Activated B cell treated with CpG ODN at 0.5 μM for 24 hours (primary cell): Measurements from ENCODE around the gene DPP10. TPM values are rescaled to one million over a fixed set of nuclear protein-coding genes. Genes with fewer than 3 reads are reported as not detected.

Experiments
- ATAC-seq: fragments of 200-7000 bp; cut with Tn5 transposase; one replicate; pipeline ENCODE4 v1.10.0; 2021; ENCODE audit warnings: low read depth, mild to moderate bottlenecking, moderate library complexity
- CTCF ChIA-PET: fragments of 350-600 bp; sonication (Branson Sonifier 250); formaldehyde crosslinking; loops from one replicate; lab custom pipeline; 2021; ENCODE audit warnings: antibody characterized with exemption; lab: Charles Lee
- POLR2A ChIA-PET: fragments of 350-600 bp; sonication (Branson Sonifier 250); formaldehyde crosslinking; loops from one replicate; lab custom pipeline; 2021; ENCODE audit warnings: antibody characterized with exemption; lab: Charles Lee
- DNase-seq: peaks from one replicate; pipeline ENCODE4 v3.0.0; 2022
- H3K27ac Mint-ChIP-seq: one replicate; pipeline ENCODE4 v1.8.0; 2020; ENCODE audit warnings: mixed read lengths
- H3K27me3 Mint-ChIP-seq: one replicate; pipeline ENCODE4 v1.8.0; 2021; ENCODE audit warnings: mixed read lengths
- H3K36me3 Mint-ChIP-seq: one replicate; pipeline ENCODE4 v1.8.0; 2021; ENCODE audit warnings: low read depth, mixed read lengths
- H3K4me1 Mint-ChIP-seq: one replicate; pipeline ENCODE4 v1.8.0; 2021; ENCODE audit warnings: mixed read lengths
- H3K4me3 Mint-ChIP-seq: one replicate; pipeline ENCODE4 v1.8.0; 2020; ENCODE audit warnings: mild to moderate bottlenecking, mixed read lengths
- H3K9me3 Mint-ChIP-seq: one replicate; pipeline ENCODE4 v1.8.0; 2020; ENCODE audit warnings: mixed read lengths
- intact Hi-C: fragments of 100-400 bp; cut with micrococcal nuclease; formaldehyde crosslinking; loops from one replicate; pipeline ENCODE4 v1.15.1; 2024
- total RNA-seq: library from RNA; stranded (reverse); gene quantifications from 2 replicates; pipeline ENCODE4 v1.2.3, GENCODE V29; 2022
- TF ChIP-seq, protein P1 (sequence below): fragments of 200-600 bp; IDR thresholded peaks from one replicate; pipeline ENCODE4 v1.8.0; 2022; ENCODE audit warnings: antibody characterized with exemption, mild to moderate bottlenecking

Gene DPP10
- total RNA-seq, 1 donor from 2014 or later: not detected

DNA sequence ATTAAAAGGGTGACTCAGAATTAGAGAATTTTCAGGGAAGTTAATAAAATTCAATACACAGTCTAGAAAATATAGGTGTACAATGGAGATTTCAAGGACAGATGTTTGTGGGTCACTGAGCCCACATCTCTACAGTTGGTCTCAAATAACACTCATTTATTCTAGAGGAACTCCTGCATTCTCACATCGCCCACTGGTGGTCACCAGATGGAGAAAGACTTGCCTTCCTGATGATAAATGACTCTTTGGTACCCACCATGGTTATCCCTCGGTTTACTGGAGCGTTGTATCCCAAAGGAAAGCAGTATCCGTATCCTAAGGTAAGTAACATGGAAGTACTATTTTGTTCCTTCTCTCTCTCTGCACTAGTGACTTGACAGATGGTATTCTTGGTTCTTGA is 1297.1 kb downstream of the DPP10 start:
- intact Hi-C loops: no loop called here
- ATAC-seq: no peak
- CTCF ChIA-PET: no interaction called here

DNA sequence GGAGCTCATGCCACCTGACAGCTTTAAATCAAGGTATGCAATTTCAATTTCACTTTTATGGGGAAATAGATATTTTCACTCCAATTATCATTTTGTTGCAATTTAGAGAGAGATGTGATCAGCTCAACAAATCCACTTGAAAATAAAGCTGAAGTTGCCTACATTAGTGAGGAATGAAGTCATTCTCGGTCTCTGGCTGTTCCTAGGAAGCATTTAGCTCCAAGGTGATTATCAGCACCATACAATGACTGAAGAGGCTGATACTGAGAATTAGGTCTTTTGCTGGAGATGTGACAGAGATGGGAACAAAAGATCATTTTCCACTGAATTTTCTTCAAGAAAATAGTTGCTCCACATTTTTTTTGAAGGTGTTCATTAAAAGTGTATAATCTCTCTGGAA is 1303.7 kb downstream of the DPP10 start:
- TF ChIP-seq, protein P1, sequence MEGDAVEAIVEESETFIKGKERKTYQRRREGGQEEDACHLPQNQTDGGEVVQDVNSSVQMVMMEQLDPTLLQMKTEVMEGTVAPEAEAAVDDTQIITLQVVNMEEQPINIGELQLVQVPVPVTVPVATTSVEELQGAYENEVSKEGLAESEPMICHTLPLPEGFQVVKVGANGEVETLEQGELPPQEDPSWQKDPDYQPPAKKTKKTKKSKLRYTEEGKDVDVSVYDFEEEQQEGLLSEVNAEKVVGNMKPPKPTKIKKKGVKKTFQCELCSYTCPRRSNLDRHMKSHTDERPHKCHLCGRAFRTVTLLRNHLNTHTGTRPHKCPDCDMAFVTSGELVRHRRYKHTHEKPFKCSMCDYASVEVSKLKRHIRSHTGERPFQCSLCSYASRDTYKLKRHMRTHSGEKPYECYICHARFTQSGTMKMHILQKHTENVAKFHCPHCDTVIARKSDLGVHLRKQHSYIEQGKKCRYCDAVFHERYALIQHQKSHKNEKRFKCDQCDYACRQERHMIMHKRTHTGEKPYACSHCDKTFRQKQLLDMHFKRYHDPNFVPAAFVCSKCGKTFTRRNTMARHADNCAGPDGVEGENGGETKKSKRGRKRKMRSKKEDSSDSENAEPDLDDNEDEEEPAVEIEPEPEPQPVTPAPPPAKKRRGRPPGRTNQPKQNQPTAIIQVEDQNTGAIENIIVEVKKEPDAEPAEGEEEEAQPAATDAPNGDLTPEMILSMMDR: no peak
- ChIA-PET POLR2A (no interaction called here), CTCF (no interaction called here)
- H3K9me3 Mint-ChIP-seq: peaks cover 2% of the 10 kb centered on the region
- no peaks in the 10 kb centered on the region for H3K27me3 Mint-ChIP-seq
- H3K4me1 Mint-ChIP-seq: no peaks in the 10 kb centered on the region
- no peak overlapping the region for H3K4me3 Mint-ChIP-seq
- DNase-seq (no peak), ATAC-seq (no peak)
- intact Hi-C loops: no loop called here
- H3K27ac Mint-ChIP-seq: no peak overlapping the region
- H3K36me3 Mint-ChIP-seq: no peaks in the 10 kb centered on the region

More for the DNA sequence above, 1297.1 kb downstream of the DPP10 start:
- POLR2A ChIA-PET: no interaction called here
- DNase-seq: no peak
- Mint-ChIP-seq H3K27me3 (no peaks in the 10 kb centered on the region), H3K9me3 (peaks cover 10% of the 10 kb centered on the region), H3K4me3 (no peak overlapping the region), H3K4me1 (no peaks in the 10 kb centered on the region), H3K27ac (no peak overlapping the region), H3K36me3 (no peaks in the 10 kb centered on the region)
- TF ChIP-seq, protein P1: no peak

DNA sequence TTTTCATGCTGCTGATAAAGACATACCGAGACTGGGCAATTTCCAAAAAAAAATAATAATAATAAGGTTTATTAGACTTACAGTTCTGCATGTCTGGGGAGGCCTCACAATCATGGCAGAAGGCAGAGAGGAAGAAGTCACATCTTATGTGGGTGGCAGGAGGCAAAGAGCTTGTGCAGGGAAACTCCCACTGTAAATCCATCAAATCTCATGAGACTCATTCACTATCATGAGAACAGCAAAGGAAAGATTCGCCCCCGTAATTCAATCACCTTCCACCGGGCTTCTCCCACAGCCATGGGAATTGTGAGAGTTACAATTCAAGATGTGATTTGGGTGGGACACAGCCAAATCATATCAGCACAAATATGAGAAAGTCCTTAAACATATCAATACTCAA is 1314.8 kb downstream of the DPP10 start:
- ATAC-seq (no peak), DNase-seq (no peak)
- Mint-ChIP-seq H3K4me1 (no peaks in the 10 kb centered on the region), H3K27me3 (no peaks in the 10 kb centered on the region), H3K4me3 (no peak overlapping the region), H3K9me3 (peaks cover 2% of the 10 kb centered on the region), H3K27ac (no peak overlapping the region), H3K36me3 (no peaks in the 10 kb centered on the region)
- CTCF ChIA-PET: no interaction called here
- POLR2A ChIA-PET: no interaction called here
- intact Hi-C loops: no loop called here
- TF ChIP-seq, protein P1: no peak

DNA sequence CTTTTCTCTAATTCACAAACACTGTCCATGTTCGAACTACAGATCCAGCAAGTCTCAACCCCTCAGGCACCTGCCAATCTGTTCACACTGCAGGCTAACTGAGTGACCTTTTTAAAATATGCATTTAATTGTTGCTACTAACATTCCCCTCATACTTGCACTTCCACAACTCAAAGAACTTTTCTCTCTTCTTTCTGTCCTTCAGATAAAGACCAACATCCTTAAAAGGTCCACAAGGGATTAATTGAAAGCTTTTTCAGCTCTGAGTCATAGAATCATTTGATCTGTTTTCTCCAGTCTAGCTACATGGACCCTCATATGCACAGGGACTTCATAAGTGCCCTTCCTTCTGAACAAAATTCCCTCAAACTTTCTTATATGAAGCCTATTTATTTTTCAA is 1321.2 kb downstream of the DPP10 start:
- TF ChIP-seq, protein P1: no peak
- ChIA-PET CTCF (no interaction called here), POLR2A (no interaction called here)
- no peak for DNase-seq
- no peak for ATAC-seq
- H3K27ac Mint-ChIP-seq: no peak overlapping the region
- H3K4me3 Mint-ChIP-seq: no peak overlapping the region
- H3K4me1 Mint-ChIP-seq: no peaks in the 10 kb centered on the region
- intact Hi-C loops: no loop called here
- no peaks in the 10 kb centered on the region for H3K27me3 Mint-ChIP-seq
- peaks cover 3% of the 10 kb centered on the region for H3K9me3 Mint-ChIP-seq
- no peaks in the 10 kb centered on the region for H3K36me3 Mint-ChIP-seq

DNA sequence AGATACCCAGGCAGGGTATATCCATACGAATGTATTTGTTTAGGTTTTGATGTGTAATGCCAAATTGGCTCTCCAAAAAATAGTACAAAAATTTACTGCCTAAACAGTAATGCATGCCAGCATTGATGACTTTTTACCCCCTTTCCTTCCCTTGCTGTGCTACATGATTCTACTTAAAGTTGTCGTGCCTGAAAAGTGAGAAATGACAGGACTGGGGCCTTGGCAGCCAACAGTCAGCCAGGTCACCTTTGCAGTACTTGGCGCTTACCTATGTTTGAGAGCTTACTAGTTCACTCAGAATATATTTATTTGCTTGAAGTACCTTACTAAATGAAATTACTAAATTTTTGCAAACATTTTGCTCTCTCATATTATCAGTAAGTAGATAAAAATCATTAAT is 1329.1 kb downstream of the DPP10 start:
- no peak overlapping the region for H3K27ac Mint-ChIP-seq
- CTCF ChIA-PET: no interaction called here
- no peak for ATAC-seq

More for the DNA sequence above, 1329.1 kb downstream of the DPP10 start:
- intact Hi-C loops: no loop called here
- no peaks in the 10 kb centered on the region for H3K4me1 Mint-ChIP-seq
- no peak for DNase-seq
- no peaks in the 10 kb centered on the region for H3K27me3 Mint-ChIP-seq
- TF ChIP-seq, protein P1: no peak
- no peaks in the 10 kb centered on the region for H3K9me3 Mint-ChIP-seq
- no peaks in the 10 kb centered on the region for H3K36me3 Mint-ChIP-seq
- POLR2A ChIA-PET: no interaction called here
- no peak overlapping the region for H3K4me3 Mint-ChIP-seq
